GM23338 (cell line): ENCODE results near the gene CELSR1. TPM values are rescaled to one million over a fixed set of nuclear protein-coding genes. Genes with fewer than 3 reads are reported as not detected.

Source experiments
- ATAC-seq: fragments of 200-7000 bp; cut with Tn5 transposase; 3 replicates; pipeline ENCODE4 v1.9.1; 2020
- DNase-seq: peaks from one replicate; pipeline ENCODE4 v3.0.0-alpha.2; 2015; ENCODE audit warnings: low spot score
- H2AFZ ChIP-seq: fragments of 200-600 bp; sonication (generic); 2 replicates; pipeline ENCODE4 v1.8.0; 2016; ENCODE audit warnings: antibody characterized with exemption, mild to moderate bottlenecking, moderate library complexity
- H3F3A ChIP-seq: fragments of 200-600 bp; sonication (generic); replicated peaks from 2 replicates; pipeline ENCODE4 v1.8.0; 2017; ENCODE audit warnings: antibody characterized with exemption, mixed run types, low read depth
- H3K27ac ChIP-seq: fragments of 200-600 bp; sonication (generic); 2 replicates; pipeline ENCODE4 v1.6.1; 2016; ENCODE audit warnings: low read depth
- H3K27me3 ChIP-seq: fragments of 200-600 bp; sonication (generic); 2 replicates; pipeline ENCODE4 v1.8.0; 2016; ENCODE audit warnings: mild to moderate bottlenecking, mixed run types, moderate library complexity; ENCODE audit not compliant: insufficient read depth
- H3K36me3 ChIP-seq: fragments of 200-600 bp; sonication (generic); 2 replicates; pipeline ENCODE4 v1.8.0; 2016; ENCODE audit warnings: mild to moderate bottlenecking; ENCODE audit not compliant: insufficient read depth
- H3K4me1 ChIP-seq: fragments of 200-600 bp; sonication (generic); 2 replicates; pipeline ENCODE4 v1.8.0; 2016; ENCODE audit warnings: mild to moderate bottlenecking, moderate library complexity; ENCODE audit not compliant: insufficient read depth
- H3K4me2 ChIP-seq: fragments of 200-600 bp; sonication (generic); 2 replicates; pipeline ENCODE4 v1.7.1; 2017; ENCODE audit warnings: mixed run types
- H3K4me3 ChIP-seq: fragments of 200-600 bp; sonication (generic); 2 replicates; pipeline ENCODE4 v1.6.1; 2016; ENCODE audit warnings: mixed run types
- H3K79me2 ChIP-seq: fragments of 200-600 bp; sonication (generic); replicated peaks from 2 replicates; pipeline ENCODE4 v1.8.0; 2017; ENCODE audit warnings: mild to moderate bottlenecking; ENCODE audit not compliant: insufficient read depth
- H3K9me2 ChIP-seq: fragments of 200-600 bp; sonication (generic); 2 replicates; pipeline ENCODE4 v1.8.0; 2017; ENCODE audit not compliant: insufficient read depth
- H4K20me1 ChIP-seq: fragments of 200-600 bp; sonication (generic); replicated peaks from 2 replicates; pipeline ENCODE4 v1.8.0; 2017; ENCODE audit warnings: mild to moderate bottlenecking; ENCODE audit not compliant: insufficient read depth
- H3K27ac Mint-ChIP-seq: 2 replicates; pipeline ENCODE4 v1.8.0; 2020; ENCODE audit warnings: inconsistent platforms, mild to moderate bottlenecking, moderate library complexity, mixed read lengths
- H3K27me3 Mint-ChIP-seq: 3 replicates; pipeline ENCODE4 v1.8.0; 2022; ENCODE audit warnings: low read depth, mild to moderate bottlenecking, moderate library complexity, mixed read lengths, inconsistent platforms; ENCODE audit not compliant: insufficient read depth, poor library complexity
- H3K36me3 Mint-ChIP-seq: 3 replicates; pipeline ENCODE4 v1.8.0; 2021; ENCODE audit warnings: low read depth, mild to moderate bottlenecking, inconsistent platforms, moderate library complexity, mixed read lengths
- H3K4me1 Mint-ChIP-seq: 3 replicates; pipeline ENCODE4 v1.8.0; 2020; ENCODE audit warnings: mild to moderate bottlenecking, inconsistent platforms, mixed read lengths
- H3K4me3 Mint-ChIP-seq: 3 replicates; pipeline ENCODE4 v1.8.0; 2021; ENCODE audit warnings: moderate library complexity, mild to moderate bottlenecking, inconsistent platforms, mixed read lengths
- H3K9me3 Mint-ChIP-seq: 3 replicates; pipeline ENCODE4 v1.8.0; 2020; ENCODE audit warnings: moderate library complexity, mild to moderate bottlenecking, inconsistent platforms, mixed read lengths
- EZH2phosphoT487 ChIP-seq: fragments of 200-600 bp; sonication (generic); IDR thresholded peaks from one replicate; pipeline ENCODE4 v1.8.1; 2018; ENCODE audit warnings: antibody characterized with exemption; ENCODE audit not compliant: unreplicated experiment
- NANOG ChIP-seq: IDR thresholded peaks from 2 replicates; pipeline ENCODE4 v1.6.1; 2016; ENCODE audit warnings: antibody characterized with exemption, borderline replicate concordance
- REST ChIP-seq: IDR thresholded peaks from one replicate; pipeline ENCODE4 v1.6.1; 2018; ENCODE audit warnings: antibody characterized with exemption; ENCODE audit not compliant: unreplicated experiment
- ZNF114 ChIP-seq: fragments of 250-450 bp; sonication (Bioruptor Pico); IDR thresholded peaks from 2 replicates; pipeline ENCODE4 v1.5.0; 2020; ENCODE audit warnings: mild to moderate bottlenecking, moderate library complexity
- ZNF331 ChIP-seq: fragments of 250-450 bp; sonication (Bioruptor Pico); IDR thresholded peaks from 2 replicates; pipeline ENCODE4 v1.5.0; 2020; ENCODE audit warnings: low read depth, mild to moderate bottlenecking, moderate library complexity
- ZNF462 ChIP-seq: fragments of 250-450 bp; sonication (Bioruptor Pico); IDR thresholded peaks from 2 replicates; pipeline ENCODE4 v1.5.0; 2020; ENCODE audit warnings: mild to moderate bottlenecking, moderate library complexity
- polyA plus RNA-seq: library from polyadenylated mRNA; unstranded; fragments of >200 nt; fragmentation: Nextera tagmentation; extraction: Ambion mirVana; gene quantifications from 2 replicates; pipeline ENCODE4 v1.2.1, GENCODE V29; 2016
- total RNA-seq: library from RNA; depleted of rRNA; stranded (reverse); fragments of >200 nt; shearing (Covaris generic); gene quantifications from 2 replicates; pipeline ENCODE4 v1.2.3, GENCODE V29; 2014
- TF ChIP-seq, protein P1 (sequence below), 2 experiments: fragments of 200-600 bp in 1 of 2; sonication (generic) in 1 of 2; conservative IDR thresholded peaks; 2 replicates each; pipeline versions ENCODE4 v1.5.1 to v1.6.1; 2016 to 2017; ENCODE audit warnings: antibody characterized with exemption in 2 of 2, low read depth in 2 of 2, mild to moderate bottlenecking in 2 of 2, moderate library complexity in 1 of 2

Gene CELSR1
- total and polyA plus RNA-seq, 2 experiments from 2014 or later, result 4.8 to 20.4 TPM

GRCh38 chr22:46371623-46372226, 165.7 kb downstream of the CELSR1 start (continued):
- TF ChIP-seq REST (no peak), ZNF331 (CRISPR knock-in tag) (no peak), NANOG (no peak)

DNA sequence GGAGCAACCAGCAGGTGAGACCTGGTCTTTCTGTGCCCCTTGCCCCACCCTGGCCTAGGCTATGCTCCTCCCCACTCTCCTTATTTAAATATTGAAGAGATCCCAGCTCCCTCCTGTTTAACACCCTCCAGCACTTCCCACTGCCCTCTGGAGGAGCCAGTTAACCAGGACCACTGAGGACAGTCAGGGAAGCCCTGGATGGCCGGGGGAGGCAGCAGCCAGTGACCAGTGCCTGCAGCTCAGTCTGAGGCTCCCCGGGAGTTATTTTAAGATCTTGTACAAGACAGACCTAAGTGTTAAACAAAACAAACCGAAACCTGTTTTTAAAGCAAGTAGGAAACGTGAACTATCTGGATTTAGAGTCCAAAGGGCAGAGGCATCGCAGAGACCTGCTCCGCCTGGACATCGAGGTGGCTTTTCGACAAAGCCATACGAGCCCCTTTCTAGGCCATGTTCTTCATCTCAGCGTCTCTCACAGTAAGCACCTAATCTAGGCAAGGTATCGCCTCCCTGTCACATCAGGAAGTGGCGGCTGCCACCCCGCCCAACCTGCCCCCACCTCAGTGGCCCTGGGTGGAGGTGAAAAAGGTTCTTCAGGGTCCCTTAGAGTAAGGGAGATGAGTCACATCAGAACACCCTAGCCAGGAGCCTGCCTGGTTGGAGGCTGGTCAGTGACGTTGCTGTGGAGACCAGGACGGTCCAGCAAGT, 166.7 kb downstream of the CELSR1 start:
- Histone ChIP-seq H3K27me3 (no peaks in the 10 kb centered on the region), H3K4me2 (no peak overlapping the region), H3K4me1 (peaks cover 4% of the 10 kb centered on the region; the same call in 1 of the 2 replicates), H3K36me3 (no peaks in the 10 kb centered on the region), H2AFZ (no peak overlapping the region), H3K4me3 (no peak overlapping the region), H4K20me1 (no peaks in the 10 kb centered on the region), H3K9me2 (no peaks in the 10 kb centered on the region), H3F3A (0 out of 2 replicates have a peak, but pooled peaks cover 4% of the 10 kb centered on the region), H3K27ac (no peak overlapping the region), H3K79me2 (no peaks in the 10 kb centered on the region)
- Mint-ChIP-seq H3K4me3 (no peak overlapping the region), H3K9me3 (no peaks in the 10 kb centered on the region; the same call in 2 of the 3 replicates), H3K27me3 (peaks cover 4% of the 10 kb centered on the region), H3K27ac (no peak overlapping the region), H3K4me1 (peaks cover 6% of the 10 kb centered on the region), H3K36me3 (peaks cover 4% of the 10 kb centered on the region)
- TF ChIP-seq NANOG (no peak), ZNF114 (CRISPR knock-in tag) (no peak), EZH2phosphoT487 (no peak), ZNF462 (CRISPR knock-in tag) (no peak)
- TF ChIP-seq, protein P1, sequence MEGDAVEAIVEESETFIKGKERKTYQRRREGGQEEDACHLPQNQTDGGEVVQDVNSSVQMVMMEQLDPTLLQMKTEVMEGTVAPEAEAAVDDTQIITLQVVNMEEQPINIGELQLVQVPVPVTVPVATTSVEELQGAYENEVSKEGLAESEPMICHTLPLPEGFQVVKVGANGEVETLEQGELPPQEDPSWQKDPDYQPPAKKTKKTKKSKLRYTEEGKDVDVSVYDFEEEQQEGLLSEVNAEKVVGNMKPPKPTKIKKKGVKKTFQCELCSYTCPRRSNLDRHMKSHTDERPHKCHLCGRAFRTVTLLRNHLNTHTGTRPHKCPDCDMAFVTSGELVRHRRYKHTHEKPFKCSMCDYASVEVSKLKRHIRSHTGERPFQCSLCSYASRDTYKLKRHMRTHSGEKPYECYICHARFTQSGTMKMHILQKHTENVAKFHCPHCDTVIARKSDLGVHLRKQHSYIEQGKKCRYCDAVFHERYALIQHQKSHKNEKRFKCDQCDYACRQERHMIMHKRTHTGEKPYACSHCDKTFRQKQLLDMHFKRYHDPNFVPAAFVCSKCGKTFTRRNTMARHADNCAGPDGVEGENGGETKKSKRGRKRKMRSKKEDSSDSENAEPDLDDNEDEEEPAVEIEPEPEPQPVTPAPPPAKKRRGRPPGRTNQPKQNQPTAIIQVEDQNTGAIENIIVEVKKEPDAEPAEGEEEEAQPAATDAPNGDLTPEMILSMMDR (conservative IDR thresholded peaks at IDR 0.05; ENCODE audit: low read depth in 2 of 2), result no peak
- ATAC-seq (no peak), DNase-seq (no peak)
